KMS-11 (cell line): ENCODE measurements around the gene SULT4A1.

ENCODE experiments used
- H2AFZ ChIP-seq: fragments of 200-600 bp; sonication (generic); 2 replicates; pipeline ENCODE4 v1.6.1; 2016; ENCODE audit warnings: antibody characterized with exemption, mixed run types, low read depth
- H3K27ac ChIP-seq: fragments of 200-600 bp; sonication (generic); 2 replicates; pipeline ENCODE4 v1.6.1; 2016; ENCODE audit warnings: mild to moderate bottlenecking, mixed run types
- H3K27me3 ChIP-seq: fragments of 200-600 bp; sonication (generic); 2 replicates; pipeline ENCODE4 v1.6.1; 2017; ENCODE audit warnings: mild to moderate bottlenecking, low read depth, mixed run types, moderate library complexity; ENCODE audit not compliant: insufficient read depth
- H3K36me3 ChIP-seq: fragments of 200-600 bp; sonication (generic); 2 replicates; pipeline ENCODE4 v1.6.1; 2017; ENCODE audit warnings: mild to moderate bottlenecking, mixed run types; ENCODE audit not compliant: insufficient read depth
- H3K4me1 ChIP-seq: fragments of 200-600 bp; sonication (generic); 2 replicates; pipeline ENCODE4 v1.6.1; 2016; ENCODE audit warnings: mild to moderate bottlenecking, low read depth, mixed run types; ENCODE audit not compliant: poor library complexity, severe bottlenecking
- H3K4me2 ChIP-seq: fragments of 200-600 bp; sonication (generic); 2 replicates; pipeline ENCODE4 v1.7.0; 2016; ENCODE audit warnings: mild to moderate bottlenecking, mixed run types
- H3K4me3 ChIP-seq: fragments of 200-600 bp; sonication (generic); IDR thresholded peaks from 2 replicates; pipeline ENCODE4 v1.6.1; 2017; ENCODE audit warnings: low read depth, low read length, mixed read lengths; ENCODE audit not compliant: insufficient read depth
- H3K79me2 ChIP-seq: fragments of 200-600 bp; sonication (generic); 2 replicates; pipeline ENCODE4 v1.6.1; 2016; ENCODE audit warnings: low read depth, mixed run types; ENCODE audit not compliant: insufficient read depth
- H3K9ac ChIP-seq: fragments of 200-600 bp; sonication (generic); 2 replicates; pipeline ENCODE4 v1.6.1; 2016; ENCODE audit warnings: mild to moderate bottlenecking, mixed run types
- H4K20me1 ChIP-seq: fragments of 200-600 bp; sonication (generic); 2 replicates; pipeline ENCODE4 v1.6.1; 2016; ENCODE audit warnings: mild to moderate bottlenecking, mixed run types; ENCODE audit not compliant: insufficient read depth
- TF ChIP-seq, protein P1 (sequence below): fragments of 200-600 bp; sonication (generic); conservative IDR thresholded peaks from 2 replicates; pipeline ENCODE4 v1.6.1; 2017; ENCODE audit warnings: low read depth, mild to moderate bottlenecking, antibody characterized with exemption, low read length, moderate library complexity, mixed read lengths

Gene SULT4A1

GRCh38 chr22:43885786-43886185 lies 23.5 kb upstream of the SULT4A1 start:
- Histone ChIP-seq H3K79me2 (no peaks in the 10 kb centered on the region), H2AFZ (no peak overlapping the region), H3K9ac (no peak overlapping the region), H3K4me2 (no peak overlapping the region), H3K27ac (no peak overlapping the region), H4K20me1 (no peaks in the 10 kb centered on the region), H3K4me1 (peaks cover 5% of the 10 kb centered on the region), H3K36me3 (no peaks in the 10 kb centered on the region), H3K4me3 (no peak overlapping the region), H3K27me3 (peaks cover 5% of the 10 kb centered on the region; the same call in 1 of the 2 replicates)
- TF ChIP-seq, protein P1, sequence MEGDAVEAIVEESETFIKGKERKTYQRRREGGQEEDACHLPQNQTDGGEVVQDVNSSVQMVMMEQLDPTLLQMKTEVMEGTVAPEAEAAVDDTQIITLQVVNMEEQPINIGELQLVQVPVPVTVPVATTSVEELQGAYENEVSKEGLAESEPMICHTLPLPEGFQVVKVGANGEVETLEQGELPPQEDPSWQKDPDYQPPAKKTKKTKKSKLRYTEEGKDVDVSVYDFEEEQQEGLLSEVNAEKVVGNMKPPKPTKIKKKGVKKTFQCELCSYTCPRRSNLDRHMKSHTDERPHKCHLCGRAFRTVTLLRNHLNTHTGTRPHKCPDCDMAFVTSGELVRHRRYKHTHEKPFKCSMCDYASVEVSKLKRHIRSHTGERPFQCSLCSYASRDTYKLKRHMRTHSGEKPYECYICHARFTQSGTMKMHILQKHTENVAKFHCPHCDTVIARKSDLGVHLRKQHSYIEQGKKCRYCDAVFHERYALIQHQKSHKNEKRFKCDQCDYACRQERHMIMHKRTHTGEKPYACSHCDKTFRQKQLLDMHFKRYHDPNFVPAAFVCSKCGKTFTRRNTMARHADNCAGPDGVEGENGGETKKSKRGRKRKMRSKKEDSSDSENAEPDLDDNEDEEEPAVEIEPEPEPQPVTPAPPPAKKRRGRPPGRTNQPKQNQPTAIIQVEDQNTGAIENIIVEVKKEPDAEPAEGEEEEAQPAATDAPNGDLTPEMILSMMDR, result no peak

DNA sequence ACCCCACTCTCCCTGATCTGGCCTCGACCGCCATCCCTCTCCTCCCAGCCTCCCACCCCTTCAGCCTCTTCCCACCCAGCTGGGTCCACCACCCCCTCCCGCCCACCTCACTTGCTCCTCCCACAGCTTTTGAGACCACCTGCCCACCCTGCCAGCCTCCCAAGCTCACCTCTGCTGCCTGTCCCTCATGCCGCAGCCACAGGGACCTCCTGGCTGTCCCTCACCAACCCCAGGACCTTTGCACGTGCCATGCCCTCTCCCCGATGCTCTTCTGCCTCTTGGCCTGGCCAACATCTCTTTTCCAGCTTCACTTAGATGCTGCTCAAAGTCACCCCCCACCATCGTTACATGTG lies 23.0 kb upstream of the SULT4A1 start:
- Histone ChIP-seq H2AFZ (no peak overlapping the region), H3K36me3 (no peaks in the 10 kb centered on the region), H3K9ac (no peak overlapping the region), H3K4me1 (peaks cover 5% of the 10 kb centered on the region), H3K27me3 (peaks cover 4% of the 10 kb centered on the region; the same call in 1 of the 2 replicates), H3K4me3 (no peak overlapping the region), H4K20me1 (no peaks in the 10 kb centered on the region), H3K4me2 (no peak overlapping the region), H3K27ac (no peak overlapping the region), H3K79me2 (no peaks in the 10 kb centered on the region)
- TF ChIP-seq, protein P1, result 0 out of 2 replicates have a peak, but pooled peaks have one; percentile 16

DNA sequence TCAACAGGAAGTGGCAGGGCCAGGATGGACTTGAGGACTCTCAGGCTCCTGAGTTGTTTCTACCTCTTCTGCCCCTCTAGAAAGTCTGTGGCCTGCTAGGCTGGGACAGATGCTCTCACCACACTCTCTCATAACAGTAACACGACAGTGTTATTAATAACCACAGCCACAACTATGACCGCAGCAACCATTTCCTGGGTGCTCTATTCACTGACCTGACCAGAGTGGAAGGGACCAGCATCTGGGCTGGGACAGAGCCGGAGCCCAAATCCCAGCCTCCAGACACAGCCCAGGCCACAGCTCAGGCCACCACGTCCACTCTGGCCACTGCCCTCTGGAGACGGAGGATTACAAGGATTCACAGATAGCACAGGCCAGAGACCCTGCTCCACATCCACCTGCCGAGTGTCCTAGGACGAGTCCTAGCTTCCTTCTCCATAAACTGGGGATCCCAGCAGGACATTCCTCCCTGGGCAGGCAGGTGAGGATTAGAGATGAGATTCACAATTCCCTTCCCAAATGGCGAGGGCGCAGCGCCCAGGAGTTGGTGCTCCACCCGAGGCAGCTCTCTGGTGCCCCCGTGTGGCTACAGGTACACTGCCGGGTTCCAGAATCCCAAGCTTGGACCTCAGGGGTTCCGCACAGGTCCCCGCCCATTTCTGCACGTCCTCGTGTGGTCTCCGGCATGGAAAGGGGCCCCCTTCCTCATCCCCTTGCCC lies 22.4 kb upstream of the SULT4A1 start:
- H3K27ac ChIP-seq, result no peak overlapping the region
- TF ChIP-seq, protein P1, result peak; percentile 78
- no peaks in the 10 kb centered on the region for H3K36me3 ChIP-seq
- no peaks in the 10 kb centered on the region for H4K20me1 ChIP-seq
- peak overlapping the region; percentile 29; the same call in 1 of the 2 replicates for H3K4me2 ChIP-seq
- peaks cover 2% of the 10 kb centered on the region; the same call in 1 of the 2 replicates for H3K27me3 ChIP-seq
- H3K79me2 ChIP-seq, result no peaks in the 10 kb centered on the region
- H2AFZ ChIP-seq, result peak overlapping the region; percentile 30; the same call in 1 of the 2 replicates
- no peak overlapping the region for H3K4me3 ChIP-seq
- H3K9ac ChIP-seq, result no peak overlapping the region
- H3K4me1 ChIP-seq, result peaks cover 5% of the 10 kb centered on the region

DNA sequence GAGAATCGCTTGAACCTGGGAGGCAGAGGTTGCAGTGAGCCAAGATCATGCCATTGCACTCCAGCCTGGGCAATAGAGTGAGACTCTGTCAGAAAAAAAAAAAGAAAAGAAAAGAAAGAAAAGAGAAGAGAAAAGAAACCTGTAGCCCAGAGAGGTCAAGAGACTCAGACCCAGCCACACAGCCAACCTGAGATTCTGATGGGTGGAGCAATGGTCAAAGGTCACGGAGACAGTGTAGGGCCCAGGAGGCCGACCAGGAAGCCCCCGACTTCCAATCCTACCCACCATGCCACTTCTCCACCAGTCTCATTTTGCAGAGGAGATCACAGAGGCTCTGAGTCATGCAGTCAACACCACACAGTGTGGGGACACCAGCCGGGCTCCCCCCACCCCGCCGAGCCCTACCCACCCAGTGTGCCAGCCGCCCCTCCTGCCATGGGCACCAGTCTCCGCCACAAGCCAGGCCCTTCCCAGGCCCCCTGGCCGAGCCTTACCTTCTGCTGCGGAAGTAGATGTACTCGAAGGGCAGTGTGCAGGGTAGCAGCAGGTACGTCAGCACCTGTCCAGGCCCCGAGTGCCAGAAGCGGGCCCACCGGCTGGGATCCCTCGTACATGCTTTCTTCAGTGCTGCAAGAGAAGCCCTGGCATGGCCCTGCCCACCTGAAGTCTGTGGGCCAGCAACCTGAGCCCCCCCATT lies 21.6 kb upstream of the SULT4A1 start:
- H3K4me2 ChIP-seq, result peak overlapping the region; percentile 29; the same call in 1 of the 2 replicates
- H3K27ac ChIP-seq, result no peak overlapping the region
- peaks cover 5% of the 10 kb centered on the region for H3K4me1 ChIP-seq
- TF ChIP-seq, protein P1, result no peak
- no peak overlapping the region for H2AFZ ChIP-seq
- H4K20me1 ChIP-seq, result no peaks in the 10 kb centered on the region
- H3K27me3 ChIP-seq, result peaks cover 2% of the 10 kb centered on the region; the same call in 1 of the 2 replicates
- no peak overlapping the region for H3K9ac ChIP-seq
- no peaks in the 10 kb centered on the region for H3K79me2 ChIP-seq
- H3K4me3 ChIP-seq, result no peak overlapping the region
- no peaks in the 10 kb centered on the region for H3K36me3 ChIP-seq
